ENCODE results near the gene MRPL48.

DNA sequence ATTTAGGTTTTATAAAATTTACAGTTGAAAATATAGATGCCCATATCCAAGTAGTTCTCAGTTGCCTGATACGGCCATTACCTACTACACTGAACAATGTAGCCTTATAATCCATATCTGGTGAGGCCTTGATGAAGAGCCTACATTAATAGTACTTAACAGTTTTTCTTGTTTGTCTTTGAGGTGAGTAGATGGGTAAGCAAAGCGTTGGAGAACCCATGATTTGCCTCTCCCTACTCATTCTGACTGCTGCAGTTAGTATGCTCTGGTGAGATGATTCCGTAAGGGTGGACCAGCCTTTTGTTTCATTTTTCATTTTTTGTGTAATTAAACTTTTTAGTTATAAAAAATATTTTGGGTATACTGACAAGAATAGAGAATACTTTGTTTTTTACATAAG, 100.6 kb downstream of the MRPL48 start:
- TF ChIP-seq EP300 (IDR thresholded peaks at IDR 0.05; ENCODE audit: borderline replicate concordance in 1 of 2, low read depth in 1 of 2, low read length in 1 of 2) (no peak), CTCF (IDR thresholded peaks at IDR 0.05) (no peak), NRF1 (IDR thresholded peaks at IDR 0.05; ENCODE audit: low read depth, low read length) (no peak), POLR2AphosphoS5 (IDR thresholded peaks at IDR 0.05; ENCODE audit: low read depth, low read length) (no peak), YY1 (IDR thresholded peaks at IDR 0.05; ENCODE audit: low read depth) (no peak), TAF1 (IDR thresholded peaks at IDR 0.05; ENCODE audit: borderline replicate concordance, low read depth, low read length) (no peak), MAX (IDR thresholded peaks at IDR 0.05; ENCODE audit: low read depth) (no peak), FOXJ3 (CRISPR knock-in tag; IDR thresholded peaks at IDR 0.05) (no peak), TCF12 (IDR thresholded peaks at IDR 0.05) (no peak), RFX5 (IDR thresholded peaks at IDR 0.05; ENCODE audit: low read length) (no peak), REST (IDR thresholded peaks at IDR 0.05; ENCODE audit: low read depth, low read length) (no peak), MXI1 (IDR thresholded peaks at IDR 0.05; ENCODE audit: low read depth, low read length) (no peak), JUND (IDR thresholded peaks at IDR 0.05) (no peak), FOXM1 (IDR thresholded peaks at IDR 0.05; ENCODE audit: low read depth) (no peak)
